NB4 (cell line): ENCODE results near the gene UHRF2.

ENCODE experiments used
- DNase-seq: peaks from one replicate; pipeline ENCODE4 v3.0.0; 2010; ENCODE audit warnings: low read depth
- H3K4me3 ChIP-seq: one replicate; pipeline ENCODE4 v1.5.1; 2011; ENCODE audit warnings: mild to moderate bottlenecking, low read depth, low read length, moderate library complexity
- CTCF ChIP-seq: IDR thresholded peaks from one replicate; pipeline ENCODE4 v1.5.1; 2012; ENCODE audit warnings: low read depth, low read length
- MYC ChIP-seq: IDR thresholded peaks from 2 replicates; pipeline ENCODE4 v1.6.1; 2011; ENCODE audit warnings: low read depth, low read length
- POLR2A ChIP-seq: IDR thresholded peaks from 2 replicates; pipeline ENCODE4 v1.6.1; 2011; ENCODE audit warnings: mild to moderate bottlenecking; ENCODE audit not compliant: insufficient read length; ENCODE audit errors: extremely low read depth
- TF ChIP-seq, protein P1 (sequence below): IDR thresholded peaks from 2 replicates; pipeline ENCODE4 v1.6.1; 2011; ENCODE audit warnings: low read depth, low read length

UHRF2 gene

GRCh38 chr9:6553866-6554265, 140.9 kb downstream of the UHRF2 start:
- no peak for DNase-seq
- TF ChIP-seq MYC (no peak), CTCF (no peak), POLR2A (no peak)
- TF ChIP-seq, protein P1, sequence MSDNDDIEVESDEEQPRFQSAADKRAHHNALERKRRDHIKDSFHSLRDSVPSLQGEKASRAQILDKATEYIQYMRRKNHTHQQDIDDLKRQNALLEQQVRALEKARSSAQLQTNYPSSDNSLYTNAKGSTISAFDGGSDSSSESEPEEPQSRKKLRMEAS: no peak
- H3K4me3 ChIP-seq: no peak overlapping the region
